Upper lobe of left lung (tissue), 4 donors: Measurements from ENCODE around the gene WBP1L.

ENCODE experiments used
- CTCF ChIP-seq, 6 experiments: fragments of 450-650 bp in 4 of 6; fragments of 200-600 bp in 2 of 6; sonication (generic) in 2 of 6; IDR thresholded peaks; one replicate each; pipeline ENCODE4 v1.5.1; 2016 to 2019; ENCODE audit warnings: antibody characterized with exemption in 6 of 6
- EP300 ChIP-seq, 4 donors: sonication (generic); formaldehyde crosslinking; IDR thresholded peaks; one replicate each; pipeline ENCODE4 v1.5.1; 2017; ENCODE audit warnings: antibody characterized with exemption in 4 of 4, control low read depth in 2 of 4
- POLR2A ChIP-seq, 4 donors: fragments of 450-650 bp; IDR thresholded peaks; one replicate each; pipeline ENCODE4 v1.5.1; 2016 to 2017; ENCODE audit warnings: antibody characterized with exemption in 4 of 4, mild to moderate bottlenecking in 2 of 4

- TF ChIP-seq EP300 (IDR thresholded peaks at IDR 0.05) (peak in 3 of 4 donors; percentile 48 to 90 (median 89)), POLR2A (IDR thresholded peaks at IDR 0.05) (peak in 3 of 4 donors; percentile 57 to 66 (median 58)), CTCF (IDR thresholded peaks at IDR 0.05) (peak in 1 of 6 experiments; percentile 17)
Measured at GRCh38 chr10:102776779-102777456, 33.2 kb downstream of the WBP1L start.
